H9 (cell line): ENCODE results near the gene LRRC23. TPM values are rescaled to one million over a fixed set of nuclear protein-coding genes. Genes with fewer than 3 reads are reported as not detected.

Experiments
- DNase-seq: peaks from one replicate; pipeline ENCODE4 v3.0.0-alpha.2; 2017
- H2AFZ ChIP-seq: one replicate; pipeline ENCODE4 v1.6.1; 2013; ENCODE audit warnings: mild to moderate bottlenecking, low read length, control low read depth, moderate library complexity
- H2AK5ac ChIP-seq: 2 replicates; pipeline ENCODE4 v1.6.1; 2013; ENCODE audit warnings: low read length, control low read depth, mixed read lengths; ENCODE audit not compliant: insufficient read length
- H2BK120ac ChIP-seq: one replicate; pipeline ENCODE4 v1.6.1; 2013; ENCODE audit warnings: low read depth, mild to moderate bottlenecking, low read length, control low read depth, inconsistent platforms; ENCODE audit not compliant: poor library complexity, severe bottlenecking
- H2BK12ac ChIP-seq: 2 replicates; pipeline ENCODE4 v1.6.1; 2013; ENCODE audit warnings: low read length, control low read depth, mixed read lengths, low read depth; ENCODE audit not compliant: insufficient read length
- H2BK15ac ChIP-seq: 2 replicates; pipeline ENCODE4 v1.6.1; 2013; ENCODE audit warnings: low read depth, low read length, control low read depth
- H2BK20ac ChIP-seq: one replicate; pipeline ENCODE4 v1.6.1; 2013; ENCODE audit warnings: low read depth, mild to moderate bottlenecking, low read length, control low read depth, inconsistent platforms; ENCODE audit not compliant: poor library complexity, severe bottlenecking
- H2BK5ac ChIP-seq: 2 replicates; pipeline ENCODE4 v1.6.1; 2013; ENCODE audit warnings: low read length, control low read depth, mixed read lengths; ENCODE audit not compliant: insufficient read length
- H3K14ac ChIP-seq: 2 replicates; pipeline ENCODE4 v1.6.1; 2013; ENCODE audit warnings: low read length, control low read depth; ENCODE audit not compliant: insufficient read depth
- H3K18ac ChIP-seq: 2 replicates; pipeline ENCODE4 v1.6.1; 2013; ENCODE audit warnings: low read depth, mild to moderate bottlenecking, mixed read lengths, low read length, control low read depth; ENCODE audit not compliant: insufficient read length
- H3K23ac ChIP-seq: 2 replicates; pipeline ENCODE4 v1.6.1; 2013; ENCODE audit warnings: low read length, control low read depth, mixed read lengths, low read depth; ENCODE audit not compliant: insufficient read length
- H3K23me2 ChIP-seq: 2 replicates; pipeline ENCODE4 v1.6.1; 2013; ENCODE audit warnings: low read depth, mild to moderate bottlenecking, mixed read lengths, low read length, control low read depth; ENCODE audit not compliant: insufficient read length, poor library complexity, severe bottlenecking
- H3K27ac ChIP-seq: 2 replicates; pipeline ENCODE4 v1.5.1; 2013; ENCODE audit warnings: low read length, control low read depth, mixed read lengths, low read depth; ENCODE audit not compliant: insufficient read length
- H3K27me3 ChIP-seq: 2 replicates; pipeline ENCODE4 v1.6.1; 2013; ENCODE audit warnings: low read length, control low read depth, inconsistent platforms; ENCODE audit not compliant: insufficient read depth
- H3K4ac ChIP-seq: 2 replicates; pipeline ENCODE4 v1.6.1; 2013; ENCODE audit warnings: low read depth, mild to moderate bottlenecking, control low read depth, inconsistent platforms, low read length, moderate library complexity
- H3K4me1 ChIP-seq: 2 replicates; pipeline ENCODE4 v1.6.1; 2013; ENCODE audit warnings: low read length, control low read depth, inconsistent platforms; ENCODE audit not compliant: insufficient read depth
- H3K4me2 ChIP-seq: 2 replicates; pipeline ENCODE4 v1.6.1; 2013; ENCODE audit warnings: low read length, control low read depth, mixed read lengths; ENCODE audit not compliant: insufficient read length, insufficient read depth
- H3K56ac ChIP-seq: 2 replicates; pipeline ENCODE4 v1.6.1; 2013; ENCODE audit warnings: low read depth, mild to moderate bottlenecking, mixed read lengths, low read length, control low read depth; ENCODE audit not compliant: insufficient read length
- H3K79me1 ChIP-seq: 2 replicates; pipeline ENCODE4 v1.6.1; 2013; ENCODE audit warnings: low read depth, mild to moderate bottlenecking, moderate library complexity, low read length, control low read depth, inconsistent platforms; ENCODE audit not compliant: insufficient read depth, poor library complexity, severe bottlenecking
- H3K79me2 ChIP-seq: 2 replicates; pipeline ENCODE4 v1.6.1; 2013; ENCODE audit warnings: low read length, control low read depth, inconsistent platforms; ENCODE audit not compliant: insufficient read depth
- H3K9ac ChIP-seq: 2 replicates; pipeline ENCODE4 v1.6.1; 2013; ENCODE audit warnings: low read length, control low read depth, mixed read lengths; ENCODE audit not compliant: insufficient read length; ENCODE audit errors: extremely low read depth
- H3K9me3 ChIP-seq: one replicate; pipeline ENCODE4 v1.6.1; 2013; ENCODE audit warnings: low read depth, low read length, inconsistent platforms; ENCODE audit not compliant: control insufficient read depth
- H3T11ph ChIP-seq: one replicate; pipeline ENCODE4 v1.6.1; 2013; ENCODE audit warnings: mild to moderate bottlenecking, low read length, control low read depth, inconsistent platforms
- H4K20me1 ChIP-seq: one replicate; pipeline ENCODE4 v1.6.1; 2013; ENCODE audit not compliant: control insufficient read depth, insufficient read length, insufficient read depth
- H4K5ac ChIP-seq: 2 replicates; pipeline ENCODE4 v1.6.1; 2013; ENCODE audit warnings: low read depth, mild to moderate bottlenecking, mixed read lengths, low read length, control low read depth; ENCODE audit not compliant: insufficient read length
- H4K8ac ChIP-seq: replicated peaks from 2 replicates; pipeline ENCODE4 v1.6.1; 2013; ENCODE audit warnings: low read length, control low read depth, mixed read lengths, low read depth; ENCODE audit not compliant: insufficient read length
- H4K91ac ChIP-seq: 2 replicates; pipeline ENCODE4 v1.6.1; 2013; ENCODE audit warnings: low read depth, mild to moderate bottlenecking, moderate library complexity, mixed read lengths, low read length, control low read depth; ENCODE audit not compliant: insufficient read length
- H3K27ac Mint-ChIP-seq, 3 experiments: 2 replicates in 2 of 3; 3 replicates in 1 of 3; pipeline ENCODE4 v1.8.0; 2020 to 2021; ENCODE audit warnings: mixed read lengths in 3 of 3, mild to moderate bottlenecking in 1 of 3, moderate library complexity in 1 of 3
- H3K27me3 Mint-ChIP-seq: 2 replicates; pipeline ENCODE4 v1.8.0; 2021; ENCODE audit warnings: low read depth, mild to moderate bottlenecking, moderate library complexity, mixed read lengths
- H3K36me3 Mint-ChIP-seq, 3 experiments: 2 replicates in 2 of 3; 3 replicates in 1 of 3; pipeline ENCODE4 v1.8.0; 2020 to 2021; ENCODE audit warnings: low read depth in 3 of 3, mixed read lengths in 3 of 3; ENCODE audit not compliant: insufficient read depth in 1 of 3
- H3K4me1 Mint-ChIP-seq, 2 experiments: 2 replicates each; pipeline ENCODE4 v1.8.0; 2020; ENCODE audit warnings: mixed read lengths in 2 of 2
- H3K4me3 Mint-ChIP-seq, 2 experiments: 2 replicates in 1 of 2; 3 replicates in 1 of 2; pipeline ENCODE4 v1.8.0; 2020 to 2021; ENCODE audit warnings: mild to moderate bottlenecking in 2 of 2, mixed read lengths in 2 of 2, moderate library complexity in 1 of 2
- H3K9me3 Mint-ChIP-seq, 2 experiments: 2 replicates in 1 of 2; 3 replicates in 1 of 2; pipeline ENCODE4 v1.8.0; 2020; ENCODE audit warnings: mild to moderate bottlenecking in 2 of 2, mixed read lengths in 2 of 2, moderate library complexity in 1 of 2
- CTCF ChIP-seq: fragments of 200-600 bp; sonication (generic); conservative IDR thresholded peaks from 3 replicates; pipeline ENCODE4 v1.8.0; 2021; ENCODE audit warnings: antibody characterized with exemption, mild to moderate bottlenecking
- WGBS: extraction: QIAGEN DNeasy Blood & Tissue Kit; methylation state at CpG from one replicate; pipeline ENCODE4 v1.1.7; 2013; ENCODE audit warnings: missing lambda C conversion rate, low lambda C conversion rate, mixed read lengths; ENCODE audit not compliant: insufficient read length; ENCODE audit errors: extremely low coverage; 5-methylcytosine and 5-hydroxymethylcytosine counted together
- total RNA-seq: library from RNA; stranded (reverse); gene quantifications from 2 replicates; pipeline ENCODE4 v1.2.1, GENCODE V29; 2021

Gene LRRC23
- total RNA-seq, 1 experiment from 2014 or later, result 2.1 TPM

GRCh38 chr12:6951551-6952120, 47.0 kb downstream of the LRRC23 start:
- peaks cover 0 to 7% (median 3%) of the 10 kb centered on the region in 3 experiments; a peak in 3 of 7 replicates for H3K36me3 Mint-ChIP-seq
- Histone ChIP-seq H2AK5ac (no peak overlapping the region), H3K4me2 (no peak overlapping the region), H4K8ac (no peak overlapping the region), H2BK20ac (no peak overlapping the region), H2AFZ (no peak overlapping the region), H3K23ac (no peak overlapping the region), H3K18ac (no peak overlapping the region), H3K79me2 (no peaks in the 10 kb centered on the region), H3K9ac (no peak overlapping the region), H3K4ac (no peak overlapping the region), H2BK15ac (no peak overlapping the region), H2BK120ac (no peak overlapping the region), H3K79me1 (no peaks in the 10 kb centered on the region), H2BK12ac (no peak overlapping the region), H3K9me3 (no peaks in the 10 kb centered on the region), H3K14ac (no peak overlapping the region; the same call in 1 of the 2 replicates), H2BK5ac (no peak overlapping the region), H3K4me1 (peaks cover 2% of the 10 kb centered on the region; the same call in 1 of the 2 replicates), H4K91ac (no peak overlapping the region), H3K23me2 (peaks cover 4% of the 10 kb centered on the region), H4K5ac (no peak overlapping the region), H4K20me1 (peaks cover 2% of the 10 kb centered on the region), H3K56ac (no peak overlapping the region), H3K27ac (no peak overlapping the region), H3T11ph (no peak overlapping the region), H3K27me3 (no peaks in the 10 kb centered on the region)
- TF ChIP-seq CTCF, result no peak
- H3K4me3 Mint-ChIP-seq, result no peak overlapping the region
- no peaks in the 10 kb centered on the region for H3K9me3 Mint-ChIP-seq
- H3K27ac Mint-ChIP-seq, result no peak overlapping the region
- no peak for DNase-seq
- no peaks in the 10 kb centered on the region; the same call in 1 of the 2 replicates for H3K27me3 Mint-ChIP-seq
- peaks cover 21 to 31% of the 10 kb centered on the region in 2 experiments for H3K4me1 Mint-ChIP-seq
- no CpG with 5 or more reads among the region's 20 CpGs for WGBS
